ENCODE measurements around the gene SEC23A. TPM values are rescaled to one million over a fixed set of nuclear protein-coding genes. Genes with fewer than 3 reads are reported as not detected.
A peak's percentile ranks its signal among the peaks of the same experiment; 100 is the strongest.

Gene SEC23A
- total and polyA plus RNA-seq, 2 of the 13 experiments (the other 11 are each of a cell fraction or from before 2014, with no cell fraction given): 403 to 887 TPM

- peak; percentile 42 for TF ChIP-seq ARID5B (CRISPR knock-in tag; IDR thresholded peaks at IDR 0.05)
- peak; percentile 36; the same call in 1 of the 2 replicates for TF ChIP-seq ELF3 (CRISPR knock-in tag; IDR thresholded peaks at IDR 0.05)
These were observed 94.1 kb downstream of the SEC23A start (continued) for GRCh38 chr14:39008965-39009364.

GRCh38 chr14:39006721-39007410 is 96.2 kb downstream of the SEC23A start:
- Histone ChIP-seq H3K27me3 (ENCODE audit: control insufficient read depth in 1 of 2, insufficient read depth in 2 of 2, low read length in 2 of 2) (no peaks in the 10 kb centered on the region), H3K9me3 (ENCODE audit: low read length) (no peaks in the 10 kb centered on the region), H3K79me2 (ENCODE audit: insufficient read depth, low read length) (no peaks in the 10 kb centered on the region), H3K27ac (ENCODE audit: extremely low read length, insufficient read depth, low read length) (no peak overlapping the region), H4K20me1 (ENCODE audit: insufficient read depth, low read length) (no peaks in the 10 kb centered on the region), H3K4me3 (replicated peaks in 1 of 3; ENCODE audit: insufficient read depth in 1 of 3, low read depth in 2 of 3, low read length in 3 of 3) (no peak overlapping the region), H3K4me2 (ENCODE audit: low read depth, low read length) (no peak overlapping the region), H3K36me3 (replicated peaks in 1 of 2; ENCODE audit: control insufficient read depth in 1 of 2, insufficient read depth in 2 of 2, low read length in 2 of 2) (no peaks in the 10 kb centered on the region), H3K4me1 (ENCODE audit: insufficient read depth, low read length) (peaks cover 13% of the 10 kb centered on the region), H2AFZ (ENCODE audit: low read length) (no peak overlapping the region), H3K9ac (ENCODE audit: insufficient read depth, low read depth, low read length) (no peak overlapping the region)
- FAIRE-seq (no peak), DNase-seq (ENCODE audit: low spot score) (no peak), ATAC-seq (no peak)
- POLR2A ChIA-PET: no interaction called here
- intact Hi-C loops (cut with micrococcal nuclease; ENCODE audit: unreplicated experiment) (no loop called here), in situ Hi-C loops (cut with HindIII; ENCODE audit: extremely low pct_ligation_motif_present, low pct_unique_long_range_greater_than_20kb) (loop anchor here (25.0 kb wide), 1 partner anchor 1095 kb away; no protein-coding TSS in a partner anchor)
- WGBS (ENCODE audit: low lambda C conversion rate): 42% methylated on average over 4 of the region's 4 CpGs
- no TSS peak for BruUV-seq (replicated peaks)
- CTCF ChIA-PET (ENCODE audit: low intra/inter-chr PET ratio, low total read pairs): no interaction called here
- no peak for TF ChIP-seq RFXAP (CRISPR knock-in tag; IDR thresholded peaks at IDR 0.05; ENCODE audit: borderline replicate concordance)
- TF ChIP-seq MAZ (IDR thresholded peaks at IDR 0.05; ENCODE audit: borderline replicate concordance, low read depth, low read length): no peak
- TF ChIP-seq MAZ (CRISPR knock-in tag; IDR thresholded peaks at IDR 0.05; ENCODE audit: low read depth): no peak
- TF ChIP-seq SIX1 (CRISPR knock-in tag; IDR thresholded peaks at IDR 0.05; ENCODE audit: borderline replicate concordance): no peak
- no peak for TF ChIP-seq ZNF609 (CRISPR knock-in tag; IDR thresholded peaks at IDR 0.05; ENCODE audit: borderline replicate concordance)
- TF ChIP-seq ZIK1 (CRISPR knock-in tag; IDR thresholded peaks at IDR 0.05; ENCODE audit: borderline replicate concordance, low read depth): no peak
- TF ChIP-seq MXD4 (CRISPR knock-in tag; IDR thresholded peaks at IDR 0.05): no peak
